ENCODE results near the gene CNOT6L. TPM values are rescaled to one million over a fixed set of nuclear protein-coding genes. Genes with fewer than 3 reads are reported as not detected.
"Not testable (repeated sequence)": the region's sequence is repeated elsewhere in the genome, so short reads cannot be mapped to it uniquely, and the experiment has no call there.

Gene CNOT6L
- total and polyA plus RNA-seq, 2 donors (not counting 1 experiment from before 2014, with no cell fraction given): 11.4 to 12.7 TPM

- H3K4me2 ChIP-seq (ENCODE audit: extremely low read depth, insufficient read depth, low read length): no peak overlapping the region
- no peak overlapping the region for H2AFZ ChIP-seq (ENCODE audit: low read length)
- H3K79me2 ChIP-seq (ENCODE audit: control insufficient read depth, insufficient read depth, low read length): no peaks in the 10 kb centered on the region
- H3K27me3 ChIP-seq (ENCODE audit: control insufficient read depth, insufficient read depth, low read length): no peaks in the 10 kb centered on the region
- H3K9me3 ChIP-seq (ENCODE audit: control insufficient read depth, insufficient read depth, low read depth, low read length): no peaks in the 10 kb centered on the region
- no peak overlapping the region for H3K9ac ChIP-seq (ENCODE audit: insufficient read depth, low read length)
- H4K20me1 ChIP-seq (ENCODE audit: control insufficient read depth, extremely low read depth, insufficient read depth, low read length): no peaks in the 10 kb centered on the region
- DNase-seq (ENCODE audit: low read depth in 2 of 2): no peak
- H3K36me3 ChIP-seq (ENCODE audit: control insufficient read depth, insufficient read depth, low read length): no peaks in the 10 kb centered on the region
- H3K4me1 ChIP-seq (ENCODE audit: control insufficient read depth, extremely low read depth, insufficient read depth, low read length): no peaks in the 10 kb centered on the region
- TF ChIP-seq EZH2 (IDR thresholded peaks at IDR 0.05; ENCODE audit: low read length, missing control alignments) (no peak), CTCF (conservative IDR thresholded peaks at IDR 0.05 in 1 of 2, IDR thresholded peaks at IDR 0.05 in 1 of 2; ENCODE audit: low read depth in 1 of 2, low read length in 2 of 2) (no peak)
- H3K27ac ChIP-seq (ENCODE audit: insufficient read depth, low read length): no peak overlapping the region
- H3K4me3 ChIP-seq (replicated peaks in 1 of 4; ENCODE audit: control extremely low read depth in 1 of 4, insufficient read depth in 1 of 4, low read depth in 3 of 4, low read length in 4 of 4): no peak overlapping the region
Observed at GRCh38 chr4:77721073-77721472, 98.1 kb downstream of the CNOT6L start.

- H2AFZ ChIP-seq (ENCODE audit: low read length); H3K36me3 ChIP-seq (ENCODE audit: control insufficient read depth, insufficient read depth, low read length); H3K9me3 ChIP-seq (ENCODE audit: control insufficient read depth, insufficient read depth, low read depth, low read length); H3K4me1 ChIP-seq (ENCODE audit: control insufficient read depth, extremely low read depth, insufficient read depth, low read length); H3K4me3 ChIP-seq (replicated peaks in 1 of 4; ENCODE audit: control extremely low read depth in 1 of 4, insufficient read depth in 1 of 4, low read depth in 3 of 4, low read length in 4 of 4); H4K20me1 ChIP-seq (ENCODE audit: control insufficient read depth, extremely low read depth, insufficient read depth, low read length); H3K9ac ChIP-seq (ENCODE audit: insufficient read depth, low read length); H3K79me2 ChIP-seq (ENCODE audit: control insufficient read depth, insufficient read depth, low read length); H3K4me2 ChIP-seq (ENCODE audit: extremely low read depth, insufficient read depth, low read length); H3K27me3 ChIP-seq (ENCODE audit: control insufficient read depth, insufficient read depth, low read length); H3K27ac ChIP-seq (ENCODE audit: insufficient read depth, low read length): not testable (repeated sequence)
- peak in 1 of 2 donors; percentile 19 for DNase-seq (ENCODE audit: low read depth in 2 of 2)
Observed at GRCh38 chr4:77718500-77718899, 100.7 kb downstream of the CNOT6L start.

DNA sequence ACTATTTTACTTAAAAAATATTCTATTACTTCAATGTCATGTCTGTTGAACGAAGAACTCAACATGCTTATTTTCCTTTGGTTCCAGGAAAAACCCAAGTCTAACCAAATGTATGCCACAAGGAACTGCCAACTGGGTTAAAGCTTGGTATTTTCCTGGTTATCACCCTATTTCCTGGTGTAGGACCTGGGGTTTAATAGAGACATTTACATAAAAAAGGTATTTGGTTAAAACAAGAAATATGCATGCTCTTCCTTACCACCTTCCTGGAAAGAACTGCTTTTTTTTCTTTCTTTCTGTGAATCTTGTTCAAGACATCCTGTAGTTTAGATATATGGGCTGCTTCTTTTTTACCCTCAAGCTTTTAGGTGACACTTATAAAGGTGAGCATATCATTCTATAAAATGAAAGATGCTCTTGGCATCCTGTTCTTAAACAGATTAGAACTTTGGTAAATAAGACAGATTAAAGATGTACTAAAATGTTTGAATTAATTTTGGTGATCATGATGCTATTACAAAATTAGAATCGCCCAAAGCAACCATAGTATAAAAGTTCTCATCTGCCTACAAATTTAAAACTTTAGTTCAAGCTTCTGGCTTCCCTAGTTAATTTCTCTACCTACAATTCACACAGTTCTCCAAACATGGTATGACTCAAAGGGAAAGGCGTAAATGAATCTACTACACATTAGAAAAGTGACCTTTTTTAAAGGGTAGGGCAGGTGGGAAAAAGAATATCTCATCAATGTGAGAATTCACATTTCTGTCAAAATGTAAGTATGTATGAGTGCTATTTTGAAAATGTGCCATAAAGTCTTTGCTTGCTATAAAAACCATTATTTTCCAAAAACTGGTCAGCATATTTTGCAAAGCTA lies 103.5 kb downstream of the CNOT6L start:
- Histone ChIP-seq H3K9me3 (ENCODE audit: control insufficient read depth, insufficient read depth, low read depth, low read length) (no peaks in the 10 kb centered on the region), H3K27ac (ENCODE audit: insufficient read depth, low read length) (no peak overlapping the region), H3K4me1 (ENCODE audit: control insufficient read depth, extremely low read depth, insufficient read depth, low read length) (no peaks in the 10 kb centered on the region), H2AFZ (ENCODE audit: low read length) (no peak overlapping the region), H3K36me3 (ENCODE audit: control insufficient read depth, insufficient read depth, low read length) (no peaks in the 10 kb centered on the region), H3K9ac (ENCODE audit: insufficient read depth, low read length) (no peak overlapping the region), H3K4me3 (replicated peaks in 1 of 4; ENCODE audit: control extremely low read depth in 1 of 4, insufficient read depth in 1 of 4, low read depth in 3 of 4, low read length in 4 of 4) (no peak overlapping the region), H4K20me1 (ENCODE audit: control insufficient read depth, extremely low read depth, insufficient read depth, low read length) (no peaks in the 10 kb centered on the region), H3K79me2 (ENCODE audit: control insufficient read depth, insufficient read depth, low read length) (no peaks in the 10 kb centered on the region), H3K27me3 (ENCODE audit: control insufficient read depth, insufficient read depth, low read length) (no peaks in the 10 kb centered on the region), H3K4me2 (ENCODE audit: extremely low read depth, insufficient read depth, low read length) (no peak overlapping the region)
- TF ChIP-seq EZH2 (IDR thresholded peaks at IDR 0.05; ENCODE audit: low read length, missing control alignments): no peak
- no peak for TF ChIP-seq CTCF (conservative IDR thresholded peaks at IDR 0.05 in 1 of 2, IDR thresholded peaks at IDR 0.05 in 1 of 2; ENCODE audit: low read depth in 1 of 2, low read length in 2 of 2)
- no peak for DNase-seq (ENCODE audit: low read depth in 2 of 2)
